HCT116 (cell line): ENCODE data around the gene UCP2.

Experiments
- CTCF ChIP-seq, 3 experiments: fragments of 200-600 bp in 1 of 3; sonication (generic) in 1 of 3; IDR thresholded peaks in 2 of 3; conservative IDR thresholded peaks in 1 of 3; 2 replicates each; pipeline ENCODE4 v1.5.1; 2012 to 2017; ENCODE audit warnings: low read depth in 2 of 3, low read length in 2 of 3, antibody characterized with exemption in 1 of 3, borderline replicate concordance in 1 of 3, control low read depth in 1 of 3, mild to moderate bottlenecking in 1 of 3, mixed read lengths in 1 of 3, mixed run types in 1 of 3, moderate library complexity in 1 of 3; ENCODE audit not compliant: insufficient read depth in 1 of 3
- EZH2 ChIP-seq: fragments of 200-600 bp; sonication (generic); IDR thresholded peaks from 2 replicates; pipeline ENCODE4 v1.6.1; 2017; ENCODE audit warnings: antibody characterized with exemption, mixed run types
- MAX ChIP-seq: IDR thresholded peaks from 2 replicates; pipeline ENCODE4 v1.6.1; 2012
- POLR2A ChIP-seq: IDR thresholded peaks from 2 replicates; pipeline ENCODE4 v1.7.0; 2011; ENCODE audit warnings: borderline replicate concordance; ENCODE audit not compliant: insufficient read depth, insufficient read length; ENCODE audit errors: extremely low read depth
- POLR2AphosphoS5 ChIP-seq: IDR thresholded peaks from 2 replicates; pipeline ENCODE4 v1.6.1; 2011; ENCODE audit warnings: mild to moderate bottlenecking, low read depth, low read length, moderate library complexity
- RAD21 ChIP-seq: IDR thresholded peaks from 2 replicates; pipeline ENCODE4 v1.6.1; 2012; ENCODE audit warnings: low read depth, mild to moderate bottlenecking

- TF ChIP-seq CTCF (IDR thresholded peaks at IDR 0.05 in 2 of 3, conservative IDR thresholded peaks at IDR 0.05 in 1 of 3; ENCODE audit: borderline replicate concordance in 1 of 3, insufficient read depth in 1 of 3, low read depth in 2 of 3, low read length in 2 of 3) (no peak), EZH2 (no peak), POLR2A (no peak), RAD21 (no peak), POLR2AphosphoS5 (no peak), MAX (no peak)
Measured at GRCh38 chr11:74015919-74016684, 33.5 kb upstream of the UCP2 start.
